Vagina (tissue), 2 donors: ENCODE results near the gene B3GALT4.

Experiments
- CTCF ChIP-seq, 3 experiments: fragments of 450-650 bp in 2 of 3; fragments of 200-600 bp in 1 of 3; sonication (generic) in 1 of 3; IDR thresholded peaks; one replicate each; pipeline ENCODE4 v1.5.1; 2017 to 2019; ENCODE audit warnings: antibody characterized with exemption in 3 of 3, mild to moderate bottlenecking in 2 of 3, moderate library complexity in 2 of 3
- POLR2AphosphoS5 ChIP-seq, 2 donors: sonication (generic); formaldehyde crosslinking; IDR thresholded peaks; one replicate each; pipeline ENCODE4 v1.9.0; 2017; ENCODE audit warnings: antibody characterized with exemption in 2 of 2, mild to moderate bottlenecking in 2 of 2, low read depth in 1 of 2; ENCODE audit not compliant: insufficient read depth in 1 of 2

- TF ChIP-seq CTCF (IDR thresholded peaks at IDR 0.05) (no peak), POLR2AphosphoS5 (IDR thresholded peaks at IDR 0.05; ENCODE audit: insufficient read depth in 1 of 2, low read depth in 1 of 2) (no peak)
Observed at GRCh38 chr6:33313105-33313708, 36.3 kb downstream of the B3GALT4 start.
